ENCODE measurements around the gene BNC1.

GRCh38 chr15:83287541-83288027, 3.1 kb upstream of the BNC1 start:
- no peak for TF ChIP-seq POLR2A (IDR thresholded peaks at IDR 0.05; ENCODE audit: low read length)
- TF ChIP-seq GATA1 (IDR thresholded peaks at IDR 0.05; ENCODE audit: low read depth, low read length) = no peak

All from erythroblast (primary cell).